Right atrium auricular region (tissue), 2 donors: ENCODE data around the gene HOXC13. TPM values are rescaled to one million over a fixed set of nuclear protein-coding genes. Genes with fewer than 3 reads are reported as not detected.

ENCODE experiments used
- DNase-seq: peaks from one replicate; pipeline ENCODE4 v3.0.0-alpha.2; 2019; ENCODE audit warnings: low spot score
- H3K27ac ChIP-seq, 2 donors: fragments of 200-600 bp; sonication (generic); 1 replicate in 1 of 2; 2 replicates in 1 of 2; pipeline ENCODE4 v1.5.1; 2016 to 2019
- H3K27me3 ChIP-seq, 2 donors: fragments of 200-600 bp; sonication (generic); one replicate each; pipeline versions ENCODE4 v1.5.1 to v1.6.0; 2017 to 2019
- H3K36me3 ChIP-seq: fragments of 200-600 bp; sonication (generic); one replicate; pipeline ENCODE4 v1.5.1; 2016
- H3K4me1 ChIP-seq, 2 donors: fragments of 200-600 bp; sonication (generic); one replicate each; pipeline versions ENCODE4 v1.5.1 to v1.6.0; 2017 to 2019
- H3K4me3 ChIP-seq, 2 donors: fragments of 200-600 bp; sonication (generic); 1 replicate in 1 of 2; 2 replicates in 1 of 2; pipeline ENCODE4 v1.5.1; 2017 to 2019; ENCODE audit warnings: mild to moderate bottlenecking in 1 of 2, moderate library complexity in 1 of 2
- H3K9me3 ChIP-seq, 2 donors: fragments of 200-600 bp; sonication (generic); one replicate each; pipeline ENCODE4 v1.5.1; 2019
- CTCF ChIP-seq, 2 donors: fragments of 200-600 bp; sonication (generic); IDR thresholded peaks; one replicate each; pipeline ENCODE4 v1.5.1; 2019; ENCODE audit warnings: antibody characterized with exemption in 2 of 2
- total RNA-seq, 2 donors: library from RNA; depleted of rRNA; stranded (reverse); fragments of >200 nt; gene quantifications; one replicate each; pipeline ENCODE4 v1.1.0, GENCODE V29; 2016

Gene HOXC13
- total RNA-seq, 2 donors from 2014 or later, result not detected

- no peak for TF ChIP-seq CTCF (IDR thresholded peaks at IDR 0.05)
- no peak for DNase-seq
- no peaks in the 10 kb centered on the region for H3K9me3 ChIP-seq
- no peaks in the 10 kb centered on the region for H3K36me3 ChIP-seq
- H3K4me3 ChIP-seq, result no peak overlapping the region
- peaks cover 50 to 72% of the 10 kb centered on the region in 2 donors for H3K27me3 ChIP-seq
- H3K27ac ChIP-seq, result no peak overlapping the region
- H3K4me1 ChIP-seq, result peaks cover 0 to 27% of the 10 kb centered on the region in 2 donors
Observed at GRCh38 chr12:53937596-53938325, 870 bp upstream of the HOXC13 start.

- Histone ChIP-seq H3K27ac (no peak overlapping the region), H3K27me3 (peaks cover 46 to 83% of the 10 kb centered on the region in 2 donors), H3K9me3 (no peaks in the 10 kb centered on the region), H3K4me1 (peaks cover 0 to 27% of the 10 kb centered on the region in 2 donors), H3K4me3 (peak overlapping the region in 1 of 2 donors; percentile 6), H3K36me3 (no peaks in the 10 kb centered on the region)
- DNase-seq, result no peak
- TF ChIP-seq CTCF (IDR thresholded peaks at IDR 0.05), result no peak
Observed at GRCh38 chr12:53939141-53940108, 794 bp downstream of the HOXC13 start.

GRCh38 chr12:53940443-53941014, 1.9 kb downstream of the HOXC13 start:
- Histone ChIP-seq H3K27ac (no peak overlapping the region), H3K27me3 (peaks cover 40 to 84% of the 10 kb centered on the region in 2 donors), H3K4me1 (peaks cover 0 to 22% of the 10 kb centered on the region in 2 donors), H3K36me3 (no peaks in the 10 kb centered on the region), H3K9me3 (no peaks in the 10 kb centered on the region), H3K4me3 (no peak overlapping the region)
- no peak for DNase-seq
- TF ChIP-seq CTCF (IDR thresholded peaks at IDR 0.05), result no peak

GRCh38 chr12:53941187-53941586, 2.6 kb downstream of the HOXC13 start:
- TF ChIP-seq CTCF (IDR thresholded peaks at IDR 0.05), result no peak
- H3K9me3 ChIP-seq, result no peaks in the 10 kb centered on the region
- no peak overlapping the region for H3K27ac ChIP-seq
- H3K36me3 ChIP-seq, result no peaks in the 10 kb centered on the region
- no peak overlapping the region for H3K4me3 ChIP-seq
- no peak for DNase-seq
- peaks cover 0 to 18% of the 10 kb centered on the region in 2 donors for H3K4me1 ChIP-seq
- H3K27me3 ChIP-seq, result peaks cover 40 to 77% of the 10 kb centered on the region in 2 donors

GRCh38 chr12:53941750-53942149, 3.1 kb downstream of the HOXC13 start:
- Histone ChIP-seq H3K4me3 (no peak overlapping the region), H3K9me3 (no peaks in the 10 kb centered on the region), H3K27ac (no peak overlapping the region), H3K36me3 (no peaks in the 10 kb centered on the region), H3K4me1 (peaks cover 0 to 18% of the 10 kb centered on the region in 2 donors), H3K27me3 (peaks cover 39 to 72% of the 10 kb centered on the region in 2 donors)
- TF ChIP-seq CTCF (IDR thresholded peaks at IDR 0.05), result no peak
- no peak for DNase-seq
